ENCODE data around the gene AGBL1. TPM values are rescaled to one million over a fixed set of nuclear protein-coding genes. Genes with fewer than 3 reads are reported as not detected.

Gene AGBL1
- total and polyA plus RNA-seq, 4 donors = not detected

GRCh38 chr15:86036243-86036642, 43.4 kb upstream of the AGBL1 start:
- H3K27me3 ChIP-seq (ENCODE audit: control insufficient read depth in 4 of 4, insufficient read depth in 4 of 4, low read length in 3 of 4) = no peaks in the 10 kb centered on the region
- H3K4me3 ChIP-seq (ENCODE audit: low read depth in 1 of 3, low read length in 3 of 3) = no peak overlapping the region
- DNase-seq (ENCODE audit: low spot score) = no peak
- H3K4me1 ChIP-seq (ENCODE audit: control insufficient read depth in 4 of 4, insufficient read depth in 4 of 4, low read length in 3 of 4) = no peaks in the 10 kb centered on the region
- no peaks in the 10 kb centered on the region for H3K9me3 ChIP-seq (ENCODE audit: control insufficient read depth in 4 of 4, low read length in 3 of 4)
- H3K27ac ChIP-seq (ENCODE audit: low read depth in 1 of 2, low read length in 2 of 2) = no peak overlapping the region
- H3K9ac ChIP-seq (ENCODE audit: low read depth in 1 of 2, low read length in 2 of 2) = no peak overlapping the region
- no peak for TF ChIP-seq NR2F2 (IDR thresholded peaks at IDR 0.05)
- no peak for TF ChIP-seq GABPA (IDR thresholded peaks at IDR 0.05 in 1 of 2, conservative IDR thresholded peaks at IDR 0.05 in 1 of 2)
- TF ChIP-seq TAF1 (conservative IDR thresholded peaks at IDR 0.05) = no peak
- no peak for TF ChIP-seq YY1 (IDR thresholded peaks at IDR 0.05)
- no peak for TF ChIP-seq MAX (IDR thresholded peaks at IDR 0.05)
- TF ChIP-seq CTCF (IDR thresholded peaks at IDR 0.05; ENCODE audit: low read depth, low read length, missing input control) = no peak
- no peak for TF ChIP-seq ZBTB33 (IDR thresholded peaks at IDR 0.05)
- no peak for TF ChIP-seq JUND (IDR thresholded peaks at IDR 0.05)
- TF ChIP-seq FOXA2 (IDR thresholded peaks at IDR 0.05) = no peak
- no peak for TF ChIP-seq FOXA1 (IDR thresholded peaks at IDR 0.05)
- no peak for TF ChIP-seq RXRA (IDR thresholded peaks at IDR 0.05)
- no peak for TF ChIP-seq REST (IDR thresholded peaks at IDR 0.05)
- TF ChIP-seq EGR1 (IDR thresholded peaks at IDR 0.05; ENCODE audit: low read depth in 2 of 2) = no peak
- no peak for TF ChIP-seq RAD21 (IDR thresholded peaks at IDR 0.05)
- TF ChIP-seq SP1 (IDR thresholded peaks at IDR 0.05) = no peak
- TF ChIP-seq ATF3 (IDR thresholded peaks at IDR 0.05) = no peak
- no peak for TF ChIP-seq HNF4G (IDR thresholded peaks at IDR 0.05)
- WGBS = 86% methylated on average over 1 of the region's 1 CpG
- no peaks in the 10 kb centered on the region for H3K36me3 ChIP-seq (ENCODE audit: control insufficient read depth in 4 of 4, insufficient read depth in 3 of 4, low read depth in 1 of 4, low read length in 3 of 4)

GRCh38 chr15:86038491-86038890, 41.2 kb upstream of the AGBL1 start:
- no peaks in the 10 kb centered on the region for H3K9me3 ChIP-seq (ENCODE audit: control insufficient read depth in 4 of 4, low read length in 3 of 4)
- H3K4me1 ChIP-seq (ENCODE audit: control insufficient read depth in 4 of 4, insufficient read depth in 4 of 4, low read length in 3 of 4) = no peaks in the 10 kb centered on the region
- no peak overlapping the region for H3K9ac ChIP-seq (ENCODE audit: low read depth in 1 of 2, low read length in 2 of 2)
- DNase-seq (ENCODE audit: low spot score) = no peak
- TF ChIP-seq REST (IDR thresholded peaks at IDR 0.05) (no peak), JUND (IDR thresholded peaks at IDR 0.05) (no peak), MAX (IDR thresholded peaks at IDR 0.05) (no peak), GABPA (IDR thresholded peaks at IDR 0.05 in 1 of 2, conservative IDR thresholded peaks at IDR 0.05 in 1 of 2) (no peak), RXRA (IDR thresholded peaks at IDR 0.05) (no peak), HNF4A (conservative IDR thresholded peaks at IDR 0.05) (no peak)
- H3K36me3 ChIP-seq (ENCODE audit: control insufficient read depth in 4 of 4, insufficient read depth in 3 of 4, low read depth in 1 of 4, low read length in 3 of 4) = no peaks in the 10 kb centered on the region
- no peak overlapping the region for H3K4me3 ChIP-seq (ENCODE audit: low read depth in 1 of 3, low read length in 3 of 3)
- H3K27ac ChIP-seq (ENCODE audit: low read depth in 1 of 2, low read length in 2 of 2) = no peak overlapping the region
- WGBS = 100% methylated on average over 1 of the region's 1 CpG
- no peaks in the 10 kb centered on the region for H3K27me3 ChIP-seq (ENCODE audit: control insufficient read depth in 4 of 4, insufficient read depth in 4 of 4, low read length in 3 of 4)
